Measurements from ENCODE around the gene LPP. TPM values are rescaled to one million over a fixed set of nuclear protein-coding genes. Genes with fewer than 3 reads are reported as not detected.

LPP gene
- total and polyA plus RNA-seq, 5 donors: 14.5 to 205 (median 159) TPM

DNA sequence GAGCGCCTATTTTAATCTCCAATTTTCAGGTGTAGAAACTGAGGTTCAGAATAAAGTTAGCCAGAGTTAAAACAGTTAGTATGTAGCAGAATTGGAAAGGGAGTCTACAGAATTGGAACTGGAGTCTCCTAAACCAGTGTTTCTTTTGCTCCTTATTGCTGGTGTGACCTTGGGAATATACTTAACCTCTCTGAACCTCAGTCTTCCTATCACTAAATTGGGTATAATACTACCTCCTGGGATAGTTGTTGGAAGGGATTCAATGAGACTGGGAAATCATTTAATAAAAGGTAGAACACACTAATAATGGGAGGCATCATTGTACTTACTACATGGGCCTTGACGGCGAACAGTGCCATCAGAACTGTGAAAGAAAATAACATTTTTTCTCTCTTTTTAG, 55.1 kb downstream of the LPP start:
- WGBS: 83% methylated on average over 3 of the region's 3 CpGs
- Histone ChIP-seq H3K27ac (ENCODE audit: low read length) (no peak overlapping the region), H3K9me3 (ENCODE audit: control insufficient read depth, low read length) (no peaks in the 10 kb centered on the region), H3K4me1 (ENCODE audit: control insufficient read depth, insufficient read depth, low read length) (peaks cover 6% of the 10 kb centered on the region), H3K4me3 (ENCODE audit: low read length) (no peak overlapping the region), H3K27me3 (ENCODE audit: control insufficient read depth, insufficient read depth) (no peaks in the 10 kb centered on the region)
- ATAC-seq (no peak), DNase-seq (no peak)
- intact Hi-C loops (cut with DNase I): no loop called here

DNA sequence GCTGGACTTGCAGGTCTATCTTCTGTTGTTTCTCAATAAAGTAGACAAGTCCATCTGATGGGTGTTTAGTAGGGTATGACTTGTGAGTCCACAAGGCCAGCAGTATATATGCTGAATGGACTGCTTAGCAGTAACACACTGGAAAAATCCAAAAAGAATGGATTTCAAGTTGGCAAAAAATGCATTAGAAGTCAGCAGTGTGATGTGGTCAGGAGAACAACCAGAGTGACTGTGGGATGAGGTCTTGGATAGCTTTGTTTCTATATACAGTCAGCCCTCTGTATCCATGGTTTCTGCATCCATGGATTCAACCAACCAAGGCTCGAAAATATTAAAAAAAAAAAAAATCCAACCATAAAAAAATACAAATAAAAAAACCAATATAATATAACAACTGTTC, 55.8 kb downstream of the LPP start:
- Histone ChIP-seq H3K27me3 (ENCODE audit: control insufficient read depth, insufficient read depth) (no peaks in the 10 kb centered on the region), H3K4me1 (ENCODE audit: control insufficient read depth, insufficient read depth, low read length) (peaks cover 8% of the 10 kb centered on the region), H3K9me3 (ENCODE audit: control insufficient read depth, low read length) (no peaks in the 10 kb centered on the region), H3K27ac (ENCODE audit: low read length) (no peak overlapping the region), H3K4me3 (ENCODE audit: low read length) (no peak overlapping the region)
- WGBS: 93% methylated on average over 1 of the region's 1 CpG
- DNase-seq (no peak), ATAC-seq (no peak)
- intact Hi-C loops (cut with DNase I): no loop called here

DNA sequence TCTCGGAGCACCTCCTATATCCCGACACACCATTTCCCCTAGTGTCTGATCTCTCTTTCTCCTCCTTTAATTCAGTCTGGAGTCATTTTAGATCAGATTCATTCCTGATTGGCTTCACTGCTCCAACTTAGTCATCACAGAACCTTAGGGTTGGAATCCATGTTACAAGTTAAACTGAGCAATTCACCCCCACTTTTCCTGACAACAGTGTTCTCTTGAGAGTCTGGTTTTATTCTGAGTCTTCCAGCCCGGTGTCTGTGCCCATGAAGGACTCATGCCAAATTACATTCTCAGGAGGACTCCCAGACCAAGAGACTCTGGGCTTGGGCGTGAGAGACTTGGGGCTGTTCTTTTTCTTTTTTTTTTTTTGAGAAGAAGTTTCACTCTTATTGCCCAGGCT, 57.5 kb downstream of the LPP start:
- Histone ChIP-seq H3K27ac (ENCODE audit: low read length) (peak overlapping the region; percentile 40), H3K4me1 (ENCODE audit: control insufficient read depth, insufficient read depth, low read length) (peaks cover 8% of the 10 kb centered on the region), H3K4me3 (ENCODE audit: low read length) (no peak overlapping the region), H3K27me3 (ENCODE audit: control insufficient read depth, insufficient read depth) (no peaks in the 10 kb centered on the region), H3K9me3 (ENCODE audit: control insufficient read depth, low read length) (no peaks in the 10 kb centered on the region)
- intact Hi-C loops (cut with DNase I): no loop called here
- 75% methylated on average over 4 of the region's 4 CpGs for WGBS
- ATAC-seq: peak in 1 of 2 donors; percentile 30
- no peak for DNase-seq

DNA sequence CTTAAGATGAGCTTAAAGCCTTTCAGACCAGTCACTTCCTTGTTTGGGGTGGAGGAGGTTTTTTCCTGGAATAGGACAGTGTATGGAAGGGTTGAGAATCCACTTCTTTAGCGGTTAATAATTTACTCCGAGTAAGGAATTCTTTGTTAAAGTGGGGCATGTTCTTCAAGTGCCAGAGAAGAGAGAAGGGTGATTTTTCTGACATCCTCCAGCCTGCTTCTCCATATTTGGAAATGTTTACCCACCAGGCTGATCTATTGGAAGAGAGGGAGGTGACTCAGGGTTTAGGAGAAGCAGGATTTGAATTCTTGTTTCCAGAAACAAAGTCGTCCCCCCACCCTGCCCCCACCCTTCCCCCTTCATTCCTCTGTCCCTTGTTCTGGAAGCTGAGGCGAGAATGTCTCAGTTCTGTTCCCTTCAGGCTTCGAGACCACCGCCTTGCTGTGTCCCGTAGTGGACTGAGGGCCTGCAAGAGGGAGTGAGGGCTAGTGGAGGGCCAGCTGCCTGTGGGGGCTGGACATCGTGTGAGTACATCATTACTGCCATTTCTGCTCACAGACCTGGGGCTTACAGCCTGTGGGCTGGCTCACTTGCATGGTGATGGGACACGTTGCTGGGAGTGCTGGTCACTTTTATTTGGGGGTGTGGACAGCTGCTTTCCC, 58.5 kb downstream of the LPP start:
- WGBS: 65% methylated on average over 9 of the region's 9 CpGs

DNA sequence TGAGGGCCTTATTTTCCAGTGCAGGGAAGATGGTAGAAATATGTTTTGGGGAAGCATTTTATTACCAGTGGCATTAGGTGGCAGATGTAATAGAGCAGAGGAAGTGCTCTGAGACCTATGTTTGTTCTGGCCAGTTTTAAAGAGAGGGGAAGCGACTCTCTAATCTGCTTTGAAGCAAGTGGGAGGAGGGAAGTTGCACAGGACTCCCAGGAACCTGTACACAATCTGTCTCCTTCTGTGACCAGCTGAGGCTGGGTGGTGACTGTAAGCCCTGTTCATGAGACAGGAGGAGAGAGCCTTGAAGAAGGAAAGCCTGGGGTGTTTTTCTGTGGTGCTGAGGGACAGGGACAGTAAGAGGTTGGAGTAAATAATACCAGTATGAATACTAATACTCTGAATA, 60.5 kb downstream of the LPP start:
- intact Hi-C loops (cut with DNase I): no loop called here
- Histone ChIP-seq H3K4me3 (ENCODE audit: low read length) (no peak overlapping the region), H3K27ac (ENCODE audit: low read length) (peak overlapping the region; percentile 69), H3K4me1 (ENCODE audit: control insufficient read depth, insufficient read depth, low read length) (peaks cover 18% of the 10 kb centered on the region), H3K9me3 (ENCODE audit: control insufficient read depth, low read length) (no peaks in the 10 kb centered on the region), H3K27me3 (ENCODE audit: control insufficient read depth, insufficient read depth) (no peaks in the 10 kb centered on the region)
- no peak for DNase-seq
- ATAC-seq: peak; percentile 22 to 35
- 57% methylated on average over 1 of the region's 1 CpG for WGBS

More for the DNA sequence above, 58.5 kb downstream of the LPP start:
- Histone ChIP-seq H3K27ac (ENCODE audit: low read length) (peak overlapping the region; percentile 55), H3K27me3 (ENCODE audit: control insufficient read depth, insufficient read depth) (no peaks in the 10 kb centered on the region), H3K4me3 (ENCODE audit: low read length) (no peak overlapping the region), H3K9me3 (ENCODE audit: control insufficient read depth, low read length) (no peaks in the 10 kb centered on the region), H3K4me1 (ENCODE audit: control insufficient read depth, insufficient read depth, low read length) (peaks cover 13% of the 10 kb centered on the region)
- ATAC-seq (peak in 1 of 2 donors; percentile 17), DNase-seq (no peak)
- intact Hi-C loops (cut with DNase I): no loop called here

DNA sequence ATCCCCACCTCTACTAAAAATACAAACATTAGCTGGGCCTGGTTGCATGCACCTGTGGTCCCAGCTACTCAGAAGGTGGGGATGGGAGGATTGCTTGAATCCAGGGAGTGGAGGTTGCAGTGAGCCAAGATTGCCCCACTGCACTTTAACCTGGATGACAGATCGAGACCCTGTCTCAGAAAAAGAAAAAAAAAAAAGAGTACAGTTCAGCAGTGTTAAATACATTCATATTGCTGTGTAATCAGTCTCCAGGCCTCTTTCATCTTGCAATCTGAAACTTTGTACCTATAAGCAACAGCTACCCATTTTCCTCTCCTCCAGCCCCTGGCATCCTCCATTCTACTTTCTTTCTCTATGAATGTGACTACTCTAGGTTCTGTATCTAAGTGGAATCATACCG, 61.2 kb downstream of the LPP start:
- WGBS: over 99% methylated on average over 2 of the region's 2 CpGs
- no peak overlapping the region for H3K4me3 ChIP-seq (ENCODE audit: low read length)

DNA sequence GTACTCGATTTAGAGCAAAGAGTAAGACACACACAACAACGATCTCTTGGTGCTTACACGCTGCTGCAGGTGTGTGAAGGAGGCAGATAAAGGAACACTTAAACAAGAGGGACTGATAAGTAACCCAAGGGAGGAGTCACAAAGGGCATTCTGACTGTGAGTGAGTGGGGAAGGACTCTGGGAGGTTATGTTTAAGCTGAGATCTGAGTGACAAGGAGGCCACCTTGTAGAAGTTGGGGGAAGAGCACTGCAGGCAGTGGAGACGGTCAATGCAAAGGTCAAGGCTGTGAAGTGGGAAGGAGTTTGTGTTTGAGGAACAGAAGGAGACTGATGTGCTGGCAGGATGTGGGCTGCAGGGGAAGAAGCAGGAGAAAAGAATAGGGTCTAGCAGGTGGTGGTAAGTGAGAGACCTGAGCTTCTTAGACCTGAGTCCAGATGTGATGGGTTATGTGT, 63.1 kb downstream of the LPP start:
- DNase-seq (no peak), ATAC-seq (no peak)
- no peaks in the 10 kb centered on the region for H3K9me3 ChIP-seq (ENCODE audit: control insufficient read depth, low read length)
- intact Hi-C loops (cut with DNase I): no loop called here
- H3K4me1 ChIP-seq (ENCODE audit: control insufficient read depth, insufficient read depth, low read length): peaks cover 25% of the 10 kb centered on the region
- no peaks in the 10 kb centered on the region for H3K27me3 ChIP-seq (ENCODE audit: control insufficient read depth, insufficient read depth)
- 76% methylated on average over 4 of the region's 4 CpGs for WGBS
- H3K27ac ChIP-seq (ENCODE audit: low read length): peak overlapping the region; percentile 69
- no peak overlapping the region for H3K4me3 ChIP-seq (ENCODE audit: low read length)

More for the DNA sequence above, 61.2 kb downstream of the LPP start:
- no peaks in the 10 kb centered on the region for H3K27me3 ChIP-seq (ENCODE audit: control insufficient read depth, insufficient read depth)
- H3K27ac ChIP-seq (ENCODE audit: low read length): no peak overlapping the region
- intact Hi-C loops (cut with DNase I): no loop called here
- ATAC-seq: no peak
- DNase-seq: no peak
- peaks cover 19% of the 10 kb centered on the region for H3K4me1 ChIP-seq (ENCODE audit: control insufficient read depth, insufficient read depth, low read length)
- H3K9me3 ChIP-seq (ENCODE audit: control insufficient read depth, low read length): no peaks in the 10 kb centered on the region

DNA sequence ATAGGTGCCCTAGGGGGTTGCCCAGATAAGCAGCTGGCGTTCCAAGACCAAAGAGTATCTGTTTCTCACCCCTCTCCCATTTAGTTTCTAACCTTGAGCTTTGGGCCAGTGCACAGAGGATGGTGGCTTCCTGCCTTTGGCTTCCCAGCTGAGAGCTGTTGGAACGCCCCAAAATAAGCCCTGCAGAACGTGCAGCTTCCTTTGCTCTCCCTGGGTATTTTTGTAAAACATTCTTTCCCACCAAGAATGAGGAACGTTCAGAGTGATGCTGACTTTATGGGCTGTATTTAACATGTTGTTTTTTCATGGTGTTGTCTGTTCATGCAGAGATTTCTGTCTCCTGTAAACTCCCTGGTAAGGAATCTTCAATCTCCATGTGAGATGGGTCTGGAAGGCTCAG, 63.8 kb downstream of the LPP start:
- DNase-seq: no peak
- WGBS: 55% methylated on average over 4 of the region's 4 CpGs

DNA sequence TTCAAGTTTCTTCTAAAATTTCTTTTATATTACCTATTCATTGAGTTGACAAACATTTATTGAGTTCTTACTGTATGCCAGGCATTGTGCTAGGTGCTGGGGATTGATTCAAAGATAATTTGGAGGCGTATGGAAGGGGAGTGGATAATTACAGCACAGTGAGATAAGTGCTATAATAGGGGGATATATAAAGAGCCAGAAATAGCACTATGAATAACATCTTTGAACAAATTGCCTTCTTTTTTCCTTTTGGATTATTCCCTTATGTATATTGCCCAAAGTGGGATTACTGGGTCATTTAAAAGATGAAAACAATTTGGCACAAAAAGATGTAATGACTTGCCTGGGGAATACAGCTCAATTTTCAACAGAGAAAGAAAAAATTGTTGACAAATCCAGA, 64.6 kb downstream of the LPP start:
- Histone ChIP-seq H3K27me3 (ENCODE audit: control insufficient read depth, insufficient read depth) (no peaks in the 10 kb centered on the region), H3K27ac (ENCODE audit: low read length) (no peak overlapping the region), H3K4me1 (ENCODE audit: control insufficient read depth, insufficient read depth, low read length) (peaks cover 25% of the 10 kb centered on the region), H3K9me3 (ENCODE audit: control insufficient read depth, low read length) (no peaks in the 10 kb centered on the region), H3K4me3 (ENCODE audit: low read length) (no peak overlapping the region)
- intact Hi-C loops (cut with DNase I): no loop called here
- DNase-seq (no peak), ATAC-seq (no peak)
- 41% methylated on average over 1 of the region's 1 CpG for WGBS

More for the DNA sequence above, 63.8 kb downstream of the LPP start:
- intact Hi-C loops (cut with DNase I): no loop called here
- H3K27me3 ChIP-seq (ENCODE audit: control insufficient read depth, insufficient read depth): no peaks in the 10 kb centered on the region
- no peak overlapping the region for H3K4me3 ChIP-seq (ENCODE audit: low read length)
- no peak for ATAC-seq
- peak overlapping the region; percentile 69 for H3K27ac ChIP-seq (ENCODE audit: low read length)
- no peaks in the 10 kb centered on the region for H3K9me3 ChIP-seq (ENCODE audit: control insufficient read depth, low read length)
- peaks cover 25% of the 10 kb centered on the region for H3K4me1 ChIP-seq (ENCODE audit: control insufficient read depth, insufficient read depth, low read length)

DNA sequence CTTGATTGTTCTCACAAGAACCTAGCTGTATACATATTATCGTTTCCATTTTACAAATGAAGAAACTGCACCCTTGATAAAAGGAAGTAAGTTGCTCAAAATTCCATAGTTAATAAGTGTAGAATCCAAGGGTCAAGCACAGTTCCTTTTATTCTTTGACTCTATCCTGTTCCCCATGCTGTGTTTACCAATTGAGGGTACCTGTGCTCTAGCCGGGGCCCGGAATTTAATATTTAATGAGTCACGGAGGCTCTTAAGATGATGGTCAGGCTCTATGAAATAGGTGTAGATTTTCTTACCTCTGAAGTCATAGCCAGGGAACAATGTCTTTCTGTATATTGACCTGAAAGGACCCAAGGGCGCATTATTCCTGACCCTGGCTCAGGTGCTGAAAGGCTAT, 65.2 kb downstream of the LPP start:
- 96% methylated on average over 5 of the region's 5 CpGs for WGBS
- H3K27ac ChIP-seq (ENCODE audit: low read length): peak overlapping the region; percentile 70
- H3K4me1 ChIP-seq (ENCODE audit: control insufficient read depth, insufficient read depth, low read length): peaks cover 28% of the 10 kb centered on the region
- no peak overlapping the region for H3K4me3 ChIP-seq (ENCODE audit: low read length)
- DNase-seq (no peak), ATAC-seq (no peak)
- no peaks in the 10 kb centered on the region for H3K9me3 ChIP-seq (ENCODE audit: control insufficient read depth, low read length)
- H3K27me3 ChIP-seq (ENCODE audit: control insufficient read depth, insufficient read depth): no peaks in the 10 kb centered on the region
- intact Hi-C loops (cut with DNase I): no loop called here

DNA sequence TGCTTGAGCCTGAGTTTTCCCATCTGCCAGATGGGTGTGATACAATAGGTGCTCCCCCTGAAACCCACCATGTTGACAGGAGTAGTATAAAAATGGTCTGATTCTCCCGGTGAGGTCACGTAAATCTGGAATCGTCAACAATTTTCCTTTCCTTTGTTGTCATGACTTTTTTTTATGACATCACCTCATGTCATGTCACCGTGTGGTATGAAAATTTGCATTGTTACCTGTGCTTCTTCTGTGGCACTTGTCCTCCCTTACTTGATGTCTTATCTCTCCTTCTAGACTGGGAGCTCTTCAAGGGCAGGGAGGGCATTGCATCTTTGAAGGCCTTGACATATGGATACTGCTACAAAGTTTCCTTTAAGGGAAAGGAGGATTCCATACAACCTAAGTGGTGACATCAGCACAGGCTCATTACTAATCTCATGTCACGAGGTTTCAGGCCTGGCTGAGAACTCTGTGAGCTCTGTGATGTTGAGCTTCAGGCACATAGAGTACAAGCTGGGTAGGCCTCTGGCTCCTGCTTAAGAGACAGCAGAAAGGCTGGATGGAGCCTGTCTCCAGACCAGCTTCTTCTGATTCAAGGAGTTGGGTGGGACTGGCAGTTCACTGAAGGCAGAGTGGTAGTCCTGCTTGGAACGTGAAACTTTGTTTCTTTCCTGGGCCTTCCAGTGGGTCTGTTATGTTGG, 66.3 kb downstream of the LPP start:
- Histone ChIP-seq H3K27ac (ENCODE audit: low read length) (peak overlapping the region; percentile 91), H3K4me1 (ENCODE audit: control insufficient read depth, insufficient read depth, low read length) (peaks cover 25% of the 10 kb centered on the region), H3K27me3 (ENCODE audit: control insufficient read depth, insufficient read depth) (no peaks in the 10 kb centered on the region), H3K4me3 (ENCODE audit: low read length) (no peak overlapping the region), H3K9me3 (ENCODE audit: control insufficient read depth, low read length) (no peaks in the 10 kb centered on the region)
- peak; percentile 36 to 60 for ATAC-seq
- DNase-seq: no peak
- 91% methylated on average over 6 of the region's 6 CpGs for WGBS
- intact Hi-C loops (cut with DNase I): no loop called here
